Myocyte (in vitro differentiated cells): ENCODE data around the gene MLN. TPM values are rescaled to one million over a fixed set of nuclear protein-coding genes. Genes with fewer than 3 reads are reported as not detected.

ENCODE experiments used
- DNase-seq: peaks from one replicate; pipeline ENCODE4 v3.0.0-alpha.2; 2012; ENCODE audit warnings: low read depth
- total RNA-seq: library from RNA; depleted of rRNA; stranded (reverse); fragments of >200 nt; gene quantifications from 2 replicates; pipeline ENCODE4 v1.2.3, GENCODE V29; 2014

MLN gene
- total RNA-seq, 1 donor from 2014 or later: not detected

GRCh38 chr6:33756211-33756954, 47.4 kb downstream of the MLN start:
- no peak for DNase-seq

- no peak for DNase-seq
Measured at GRCh38 chr6:33755070-33755869, 48.5 kb downstream of the MLN start.

- DNase-seq: no peak
Measured at GRCh38 chr6:33754222-33754621, 49.6 kb downstream of the MLN start.

- no peak for DNase-seq
Measured at GRCh38 chr6:33752646-33753015, 51.2 kb downstream of the MLN start.

GRCh38 chr6:33751771-33752645, 51.8 kb downstream of the MLN start:
- DNase-seq: peak; percentile 35

- peak; percentile 95 for DNase-seq
Measured at GRCh38 chr6:33750244-33750991, 53.4 kb downstream of the MLN start.

- no peak for DNase-seq
Measured at GRCh38 chr6:33749401-33749800, 54.4 kb downstream of the MLN start.

GRCh38 chr6:33748841-33749240, 55.0 kb downstream of the MLN start:
- DNase-seq: peak; percentile 32

GRCh38 chr6:33747823-33748222, 56.0 kb downstream of the MLN start:
- no peak for DNase-seq

GRCh38 chr6:33746651-33747100, 57.1 kb downstream of the MLN start, which contains the start of gene IP6K3:
IP6K3 (minus strand) TSS chr6:33746905; CDS start chr6:33735476, 11,429 bp downstream.
- DNase-seq: peak; percentile 97

GRCh38 chr6:33746036-33746600, 57.7 kb downstream of the MLN start:
- DNase-seq: peak; percentile 93

GRCh38 chr6:33745548-33745947, 58.3 kb downstream of the MLN start:
- peak; percentile 57 for DNase-seq

GRCh38 chr6:33744895-33745546, 58.8 kb downstream of the MLN start:
- DNase-seq: peak; percentile 80

Other genes starting within 250 kb of the MLN start
- 23.9 and 27.3 TPM in 2 replicates for gene BAK1, start 223.7 kb downstream of the MLN start, total RNA-seq
- gene ITPR3, start 182.7 kb downstream of the MLN start, total RNA-seq: 15.7 and 17.3 TPM in 2 replicates
- 47.2 and 73.0 TPM in 2 replicates for gene UQCC2, start 92.3 kb downstream of the MLN start, total RNA-seq
- 70.3 and 72.6 TPM in 2 replicates for gene IP6K3, start 57.1 kb downstream of the MLN start, total RNA-seq
- 51.9 and 53.8 TPM in 2 replicates for gene LEMD2, start 14.9 kb downstream of the MLN start, total RNA-seq